Mesothelial cell of epicardium (in vitro differentiated cells): ENCODE measurements around the gene ST8SIA6. TPM values are rescaled to one million over a fixed set of nuclear protein-coding genes. Genes with fewer than 3 reads are reported as not detected.

ENCODE experiments used
- DNase-seq, 2 experiments: peaks; one replicate each; pipeline ENCODE4 v3.0.0; 2021; ENCODE audit warnings: low spot score in 2 of 2; ENCODE audit not compliant: unreplicated experiment in 2 of 2
- H3K27ac Mint-ChIP-seq: 2 replicates; pipeline ENCODE4 v1.8.0; 2021; ENCODE audit warnings: mixed read lengths
- H3K27me3 Mint-ChIP-seq: 2 replicates; pipeline ENCODE4 v1.8.0; 2021; ENCODE audit warnings: low read depth, mixed read lengths
- H3K36me3 Mint-ChIP-seq: 2 replicates; pipeline ENCODE4 v1.8.0; 2021; ENCODE audit warnings: mixed read lengths
- H3K4me1 Mint-ChIP-seq: 2 replicates; pipeline ENCODE4 v1.8.0; 2021; ENCODE audit warnings: mixed read lengths
- H3K4me3 Mint-ChIP-seq: 2 replicates; pipeline ENCODE4 v1.8.0; 2021; ENCODE audit warnings: mild to moderate bottlenecking, moderate library complexity, mixed read lengths
- H3K9me3 Mint-ChIP-seq: 2 replicates; pipeline ENCODE4 v1.8.0; 2021; ENCODE audit warnings: mixed read lengths
- CTCF ChIP-seq: fragments of 200-600 bp; sonication (generic); IDR thresholded peaks from one replicate; pipeline ENCODE4 v1.5.0; 2021; ENCODE audit warnings: antibody characterized with exemption; ENCODE audit not compliant: unreplicated experiment
- total RNA-seq: library from RNA; stranded (reverse); gene quantifications from 3 replicates; pipeline ENCODE4 v1.2.1, GENCODE V29; 2021

The ST8SIA6 gene
- total RNA-seq, 1 donor from 2014 or later: 1.4 TPM

- DNase-seq: no peak
- Mint-ChIP-seq H3K4me3 (no peak overlapping the region), H3K36me3 (no peaks in the 10 kb centered on the region), H3K9me3 (no peaks in the 10 kb centered on the region), H3K27me3 (peaks cover 27% of the 10 kb centered on the region), H3K27ac (no peak overlapping the region), H3K4me1 (peaks cover 13% of the 10 kb centered on the region)
- TF ChIP-seq CTCF: no peak
Observed at GRCh38 chr10:17394854-17395253, 59.5 kb downstream of the ST8SIA6 start.

- Mint-ChIP-seq H3K27ac (peak overlapping the region; percentile 89), H3K36me3 (no peaks in the 10 kb centered on the region), H3K4me1 (peaks cover 44% of the 10 kb centered on the region), H3K9me3 (peaks cover 4% of the 10 kb centered on the region), H3K27me3 (peaks cover 7% of the 10 kb centered on the region), H3K4me3 (peak overlapping the region; percentile 1)
- DNase-seq: no peak
- TF ChIP-seq CTCF: no peak
Observed at GRCh38 chr10:17387861-17388503, 66.4 kb downstream of the ST8SIA6 start.

- Mint-ChIP-seq H3K36me3 (no peaks in the 10 kb centered on the region), H3K9me3 (peaks cover 4% of the 10 kb centered on the region), H3K4me3 (no peak overlapping the region), H3K4me1 (peaks cover 44% of the 10 kb centered on the region), H3K27ac (no peak overlapping the region), H3K27me3 (no peaks in the 10 kb centered on the region)
- DNase-seq: no peak
- TF ChIP-seq CTCF: no peak
Observed at GRCh38 chr10:17386616-17387075, 67.7 kb downstream of the ST8SIA6 start.

GRCh38 chr10:17386021-17386420 lies 68.4 kb downstream of the ST8SIA6 start:
- Mint-ChIP-seq H3K27ac (no peak overlapping the region), H3K36me3 (no peaks in the 10 kb centered on the region), H3K27me3 (no peaks in the 10 kb centered on the region), H3K9me3 (peaks cover 4% of the 10 kb centered on the region), H3K4me3 (no peak overlapping the region), H3K4me1 (peaks cover 44% of the 10 kb centered on the region)
- TF ChIP-seq CTCF: no peak
- no peak for DNase-seq

- H3K27ac Mint-ChIP-seq: no peak overlapping the region
- H3K4me1 Mint-ChIP-seq: peaks cover 44% of the 10 kb centered on the region
- H3K4me3 Mint-ChIP-seq: no peak overlapping the region
- no peak for DNase-seq
- H3K9me3 Mint-ChIP-seq: peaks cover 4% of the 10 kb centered on the region
- H3K36me3 Mint-ChIP-seq: no peaks in the 10 kb centered on the region
- no peaks in the 10 kb centered on the region for H3K27me3 Mint-ChIP-seq
- TF ChIP-seq CTCF: no peak
Observed at GRCh38 chr10:17385066-17385465, 69.3 kb downstream of the ST8SIA6 start.
